Measurements from ENCODE around the gene FSTL4.
"Not testable (repeated sequence)": the region's sequence is repeated elsewhere in the genome, so short reads cannot be mapped to it uniquely, and the experiment has no call there.

Gene FSTL4

GRCh38 chr5:133399247-133399891, 213.0 kb downstream of the FSTL4 start:
- DNase-seq = no peak

- DNase-seq = no peak
These were observed 213.7 kb downstream of the FSTL4 start for GRCh38 chr5:133398646-133399101.

GRCh38 chr5:133397990-133398645, 214.2 kb downstream of the FSTL4 start:
- no peak for DNase-seq

DNA sequence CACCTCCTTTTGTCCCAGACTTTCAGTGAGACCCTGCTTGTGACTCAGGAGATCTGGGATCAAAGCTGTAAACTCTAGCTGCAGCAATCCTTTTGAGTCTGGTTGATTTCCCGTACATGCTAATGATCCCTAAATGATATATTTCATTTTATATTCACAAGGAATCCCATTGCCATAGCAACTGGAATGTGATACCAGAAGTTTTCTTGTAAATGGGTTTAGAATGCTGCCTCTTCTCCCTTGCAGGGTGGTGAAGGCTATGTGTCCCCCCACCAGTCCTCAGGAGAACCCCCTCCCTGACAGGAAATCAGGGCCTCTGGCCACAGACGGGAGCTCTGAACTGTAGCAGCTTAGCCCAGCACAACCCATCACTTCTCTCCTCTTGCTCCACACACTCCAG, 215.0 kb downstream of the FSTL4 start:
- DNase-seq = no peak

GRCh38 chr5:133396814-133397213, 215.5 kb downstream of the FSTL4 start:
- no peak for DNase-seq

- DNase-seq = no peak
These were observed 216.1 kb downstream of the FSTL4 start for GRCh38 chr5:133396187-133396741.

DNA sequence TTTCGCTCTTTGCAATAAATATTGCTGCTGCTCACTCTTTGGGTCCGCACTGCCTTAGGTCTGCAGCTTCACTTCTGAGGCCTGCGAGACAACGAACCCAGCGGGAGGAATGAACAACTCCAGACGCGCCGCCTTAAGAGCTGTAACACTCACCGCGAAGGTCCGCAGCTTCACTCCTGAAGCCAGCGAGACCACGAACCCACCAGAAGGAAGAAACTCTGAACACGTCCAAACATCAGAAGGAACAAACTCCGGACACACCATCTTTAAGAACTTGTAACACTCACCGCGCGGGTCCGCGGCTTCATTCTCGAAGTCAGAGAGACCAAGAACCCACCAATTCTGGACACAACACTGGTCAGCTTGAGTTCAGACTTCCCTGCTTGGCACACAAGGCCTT, 217.1 kb downstream of the FSTL4 start:
- DNase-seq = not testable (repeated sequence)

GRCh38 chr5:133394477-133394817, 217.9 kb downstream of the FSTL4 start:
- DNase-seq = not testable (repeated sequence)

DNA sequence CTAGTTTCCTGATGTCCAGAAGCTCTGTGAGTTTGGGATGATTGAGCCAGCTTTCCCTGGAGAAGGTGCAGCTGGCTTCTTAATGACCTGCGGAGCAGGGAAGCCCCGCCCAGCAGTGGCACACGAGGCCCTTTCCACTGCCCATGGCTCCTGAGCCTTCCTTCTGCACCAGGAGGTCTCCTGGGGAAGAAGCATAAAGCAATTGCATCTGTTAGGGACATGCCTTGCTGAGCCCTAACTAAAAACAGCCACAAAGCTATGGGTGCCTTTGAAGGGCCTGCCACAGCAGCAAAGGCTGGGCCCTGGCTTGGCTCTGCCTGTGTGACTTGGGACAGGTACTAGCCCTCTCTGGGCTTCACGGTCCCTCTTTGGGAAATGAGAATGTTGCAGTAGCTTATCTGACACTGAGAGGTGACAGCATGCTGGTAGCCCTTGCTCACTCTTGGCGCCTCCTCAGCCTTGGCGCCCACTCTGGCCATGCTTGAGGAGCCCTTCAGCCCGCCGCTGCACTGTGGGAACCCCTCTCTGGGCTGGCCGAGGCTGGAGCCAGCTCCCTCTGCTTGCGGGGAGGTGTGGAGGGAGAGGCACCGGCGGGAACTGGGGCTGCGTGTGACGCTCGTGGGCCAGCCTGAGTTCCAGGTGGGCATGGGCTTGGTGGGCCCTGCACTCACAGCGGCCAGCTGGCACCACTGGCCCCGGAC, 218.4 kb downstream of the FSTL4 start:
- DNase-seq = no peak

DNA sequence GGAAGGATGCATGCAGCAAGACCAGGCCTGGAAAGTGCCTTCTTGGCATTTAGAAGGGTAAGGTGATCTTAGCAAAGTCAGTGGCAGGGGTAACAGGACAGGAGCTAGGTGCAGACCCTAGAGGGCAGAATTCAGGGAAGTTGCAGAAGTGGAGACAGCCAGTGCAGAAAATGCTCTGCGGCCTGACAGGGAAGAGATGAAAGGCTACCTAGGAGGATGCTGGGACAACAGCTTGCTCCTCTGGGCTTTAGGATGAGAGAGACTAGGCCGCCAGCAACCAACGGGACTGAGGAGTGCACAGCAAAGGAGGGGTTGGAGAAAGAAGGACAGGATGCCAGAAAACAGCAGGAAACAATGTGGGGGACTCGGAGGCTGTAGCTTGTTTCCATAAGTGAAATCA, 219.9 kb downstream of the FSTL4 start:
- DNase-seq = no peak

DNA sequence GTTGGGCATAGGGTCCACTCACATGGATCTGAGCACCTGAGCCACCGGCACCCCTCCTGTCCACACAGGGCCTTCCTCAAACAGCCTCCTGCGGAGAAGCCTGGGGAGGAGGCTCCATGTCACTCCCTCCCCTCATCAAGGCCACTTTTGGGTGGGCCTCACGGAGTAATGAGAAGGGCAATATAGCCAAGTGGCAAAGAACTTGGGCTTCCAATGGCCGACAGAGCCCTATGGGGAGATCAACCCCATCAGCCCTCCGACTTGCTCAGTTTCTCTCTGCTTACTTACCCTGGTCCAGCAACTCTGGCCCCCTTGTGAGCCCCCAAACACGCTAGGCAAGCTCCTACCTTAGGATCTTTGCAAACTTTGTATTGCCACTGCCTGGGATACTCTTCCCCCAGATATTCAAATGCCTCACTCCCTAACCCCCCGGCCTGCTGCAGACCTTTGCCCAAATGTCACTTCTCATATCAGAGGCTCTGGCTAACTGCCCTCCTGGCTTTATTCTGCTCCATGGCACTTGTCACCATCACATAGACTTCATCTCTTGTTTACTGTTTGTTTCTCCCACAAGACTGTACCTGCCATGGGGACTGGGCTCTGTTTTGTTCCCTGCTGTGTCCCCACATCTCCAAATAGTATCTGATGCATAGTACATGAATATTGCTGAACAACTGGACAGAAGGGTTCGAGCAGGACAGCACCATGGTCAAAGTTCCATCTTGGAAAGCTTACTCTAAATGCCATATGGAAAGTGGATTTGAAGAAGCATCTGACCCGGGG, 220.8 kb downstream of the FSTL4 start:
- no peak for DNase-seq

DNA sequence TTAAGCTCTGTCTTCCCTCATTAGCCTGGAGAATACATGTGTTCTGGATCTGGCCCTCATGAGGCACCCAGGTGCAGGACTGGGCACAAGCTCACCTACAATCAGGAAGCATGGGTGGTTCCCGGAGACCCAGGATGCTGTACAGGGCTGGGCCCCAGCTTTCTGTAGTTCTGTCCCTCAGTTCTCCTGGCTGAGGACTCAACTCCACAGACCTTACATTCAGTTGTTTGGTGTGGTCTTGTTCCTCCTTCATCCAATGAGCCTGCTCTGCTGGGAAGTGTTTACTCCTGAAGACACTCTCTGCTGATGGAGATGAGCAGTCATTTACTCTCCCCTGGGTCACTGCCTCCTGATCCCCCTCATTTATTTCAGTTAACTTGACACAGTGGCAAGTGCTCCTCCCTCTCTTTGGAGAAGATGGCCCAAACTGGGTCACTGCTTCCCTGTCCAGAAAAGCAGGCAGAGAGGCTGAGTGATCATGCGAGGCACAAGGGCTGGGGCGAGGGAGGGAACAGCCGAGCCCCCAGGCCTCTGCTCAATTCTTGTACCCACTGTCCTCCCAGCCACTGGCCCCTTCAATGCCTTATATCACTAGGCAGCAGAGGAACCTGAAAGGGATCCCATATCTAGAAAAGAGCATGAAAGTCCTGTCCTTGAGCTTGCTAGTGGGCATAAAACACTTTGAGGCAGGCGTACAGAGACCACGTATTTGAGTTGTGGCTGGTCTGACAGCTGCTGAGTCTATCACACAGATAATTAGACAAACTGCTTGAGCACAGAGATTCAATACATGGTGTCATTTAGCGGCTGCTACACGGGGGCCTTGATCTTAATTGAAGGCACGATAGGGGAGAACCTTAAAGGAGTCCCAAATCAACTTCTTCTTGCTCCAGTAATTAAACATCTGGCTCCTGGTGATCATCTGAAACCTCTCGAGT, 221.7 kb downstream of the FSTL4 start:
- no peak for DNase-seq

DNA sequence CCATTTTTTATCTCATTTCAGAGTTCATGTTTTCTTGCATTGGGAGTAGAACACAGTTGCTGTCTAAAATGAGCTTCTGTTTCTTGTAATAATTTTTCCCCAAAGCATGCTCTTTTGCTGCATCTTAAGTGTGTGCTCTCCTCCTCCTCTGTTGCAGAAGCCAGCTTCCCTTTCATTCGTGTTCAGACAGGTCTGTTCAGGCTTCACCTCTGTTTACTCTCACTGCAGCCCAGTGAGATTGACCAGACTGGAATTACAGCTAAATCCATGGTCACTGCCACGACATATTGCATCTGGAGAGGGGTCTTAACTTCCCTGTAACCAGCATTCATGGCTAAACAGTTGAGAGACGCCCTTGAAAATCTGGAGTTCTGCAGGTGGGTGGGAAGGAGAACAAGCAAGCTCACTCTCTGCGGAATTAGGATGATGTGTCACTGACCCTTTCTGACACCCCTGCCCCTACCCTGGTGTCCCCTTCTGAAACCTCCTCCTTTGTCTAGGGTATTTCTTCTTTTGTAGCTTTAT, 223.2 kb downstream of the FSTL4 start:
- no peak for DNase-seq

- no peak for DNase-seq
These were observed 224.7 kb downstream of the FSTL4 start for GRCh38 chr5:133387621-133388020.

DNA sequence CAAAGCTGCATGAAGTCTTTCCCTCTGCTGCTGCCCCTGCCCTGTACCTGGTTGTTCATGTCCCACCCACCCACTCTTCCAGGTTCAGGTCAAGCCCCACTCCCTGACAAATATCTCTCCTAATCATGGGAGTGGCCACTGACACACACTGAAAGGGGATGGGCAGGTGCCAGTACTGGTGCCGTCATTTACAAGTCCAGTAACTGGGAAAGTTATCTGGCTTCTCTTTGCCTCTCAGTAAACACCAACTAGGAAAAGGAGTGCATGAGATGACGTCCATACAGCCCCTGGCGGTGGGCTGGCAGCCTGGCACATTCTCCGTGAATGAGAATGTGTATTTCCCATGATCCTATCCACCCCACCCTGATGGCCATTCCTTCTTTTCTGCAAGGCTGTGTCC, 225.2 kb downstream of the FSTL4 start:
- no peak for DNase-seq

GRCh38 chr5:133386662-133387061, 225.7 kb downstream of the FSTL4 start:
- DNase-seq = no peak

DNA sequence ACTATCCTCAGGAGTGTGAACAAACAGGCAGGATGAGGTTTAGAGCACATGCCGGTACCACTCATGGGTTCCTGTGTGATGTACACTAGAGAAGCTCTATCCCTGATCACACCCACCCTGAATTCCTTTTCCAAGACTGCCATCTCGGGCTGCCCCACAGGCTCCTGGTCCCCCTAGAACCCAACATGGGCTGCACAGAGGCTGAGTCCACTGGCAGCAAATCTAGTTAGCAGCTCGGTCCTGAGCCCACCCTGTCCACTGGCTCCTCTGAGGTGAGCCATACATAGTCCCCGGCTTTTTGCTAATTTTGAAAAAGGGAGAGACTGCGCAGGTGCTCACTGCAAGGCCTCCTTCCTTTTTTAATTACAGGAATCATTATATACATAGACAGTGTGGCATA, 227.0 kb downstream of the FSTL4 start:
- no peak for DNase-seq

GRCh38 chr5:133384903-133385302, 227.4 kb downstream of the FSTL4 start:
- DNase-seq = no peak

GRCh38 chr5:133384120-133384855, 228.1 kb downstream of the FSTL4 start:
- no peak for DNase-seq

GRCh38 chr5:133383580-133383939, 228.8 kb downstream of the FSTL4 start:
- no peak for DNase-seq
